NCI-H526 treated with DMSO at 0.1 percent for 48 hours (cell line): ENCODE data around the gene ERLIN1.

Source experiments
- DNase-seq: peaks from one replicate; lab custom pipeline; 2025; lab: John Stamatoyannopoulos, UW

Gene ERLIN1

DNA sequence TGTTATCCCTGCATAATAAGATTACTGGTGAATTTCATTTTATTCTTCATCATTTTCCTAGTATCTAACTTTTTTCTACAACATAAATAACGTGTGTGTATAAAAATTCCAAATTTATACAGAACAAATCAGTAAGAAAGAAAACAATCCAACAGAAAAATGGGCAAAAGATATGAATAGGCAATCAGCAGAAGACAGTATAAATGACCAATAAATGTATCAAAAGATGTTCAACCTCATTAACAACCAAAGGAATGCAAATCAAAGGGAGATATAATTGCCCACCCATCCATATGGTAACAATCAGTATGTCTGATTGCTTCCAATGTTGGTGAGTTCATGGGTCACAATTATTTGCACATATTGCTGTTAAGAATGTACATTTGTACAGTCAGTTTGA is 13.5 kb downstream of the ERLIN1 start:
- DNase-seq, result no peak

GRCh38 chr10:100168313-100168643 is 17.6 kb downstream of the ERLIN1 start:
- no peak for DNase-seq

- no peak for DNase-seq
Measured at GRCh38 chr10:100167553-100168312, 18.1 kb downstream of the ERLIN1 start.

GRCh38 chr10:100163704-100164621 is 21.9 kb downstream of the ERLIN1 start:
- no peak for DNase-seq

DNA sequence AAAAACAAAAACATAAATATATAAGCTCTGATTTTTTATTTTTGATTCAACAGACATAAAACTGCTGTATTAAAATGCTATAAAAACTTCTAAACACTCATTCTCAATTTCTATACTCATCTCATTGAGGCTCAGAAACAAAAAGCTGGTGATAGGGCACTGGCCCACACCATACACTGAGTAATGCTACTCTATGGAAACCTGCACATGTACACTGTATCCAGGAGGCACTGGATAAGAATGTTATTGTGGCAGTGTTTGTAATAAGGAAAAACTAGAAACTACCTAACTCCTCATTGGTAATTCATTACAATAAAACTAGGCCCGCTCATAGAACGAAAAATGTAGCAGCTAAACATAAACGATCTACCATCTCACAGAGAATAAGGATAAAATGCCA is 23.1 kb downstream of the ERLIN1 start:
- DNase-seq, result no peak

GRCh38 chr10:100158044-100158805 is 27.6 kb downstream of the ERLIN1 start:
- DNase-seq, result no peak

DNA sequence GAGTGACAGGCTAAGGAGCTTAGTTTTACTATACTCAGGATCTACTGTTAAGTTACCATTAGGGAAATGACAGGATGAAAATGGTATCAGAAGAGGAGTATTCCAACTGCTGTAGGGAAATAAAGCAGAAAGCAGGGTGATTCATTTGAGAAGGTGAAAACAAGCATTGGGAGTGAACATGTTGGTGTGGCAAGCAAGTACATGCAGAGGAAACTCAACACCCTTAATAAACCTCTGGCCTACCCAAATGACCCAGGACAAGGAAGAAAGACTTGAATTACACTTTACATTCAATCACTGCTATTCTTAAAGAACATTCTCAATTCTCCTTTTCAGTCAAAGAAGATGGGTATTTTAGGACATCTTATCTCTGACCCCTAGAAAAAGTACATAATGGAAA is 28.7 kb downstream of the ERLIN1 start:
- no peak for DNase-seq

DNA sequence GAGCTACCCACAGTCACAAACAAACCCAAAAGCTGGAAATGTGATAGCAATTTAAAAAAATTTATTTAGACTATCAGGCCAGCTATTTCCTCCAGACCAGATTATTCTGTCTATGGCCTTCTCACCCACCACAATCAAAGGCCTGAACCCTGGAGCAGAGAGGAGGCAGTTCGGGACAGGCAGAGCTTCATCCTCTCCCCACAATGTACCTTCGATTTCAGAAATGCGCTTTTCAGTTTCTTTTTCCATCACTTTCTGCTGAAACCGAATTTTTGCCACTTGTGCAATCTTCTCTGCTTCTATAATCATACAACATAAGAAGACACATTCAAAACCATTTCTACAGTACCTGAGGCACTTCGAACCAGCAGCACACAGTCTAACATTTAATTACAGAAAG is 29.9 kb downstream of the ERLIN1 start:
- DNase-seq, result no peak

DNA sequence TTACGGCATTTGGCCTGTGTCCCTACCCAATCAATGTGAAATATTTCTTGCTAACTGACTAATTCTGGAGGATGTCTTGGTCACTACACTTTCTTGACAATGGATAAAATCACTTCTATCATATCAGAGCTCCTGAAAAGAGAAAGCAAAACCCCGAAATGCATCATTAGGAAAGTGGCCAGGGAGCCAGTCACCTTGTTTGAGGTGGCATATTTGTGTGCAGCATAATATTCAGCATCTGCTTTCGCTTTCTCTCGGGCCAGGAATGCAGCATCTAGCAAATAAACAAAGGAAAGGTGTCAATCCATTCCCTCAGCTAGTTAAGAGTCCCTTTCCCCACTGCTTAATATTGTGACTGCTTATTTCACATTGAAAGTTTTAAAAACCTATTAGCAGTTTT is 31.2 kb downstream of the ERLIN1 start:
- no peak for DNase-seq

DNA sequence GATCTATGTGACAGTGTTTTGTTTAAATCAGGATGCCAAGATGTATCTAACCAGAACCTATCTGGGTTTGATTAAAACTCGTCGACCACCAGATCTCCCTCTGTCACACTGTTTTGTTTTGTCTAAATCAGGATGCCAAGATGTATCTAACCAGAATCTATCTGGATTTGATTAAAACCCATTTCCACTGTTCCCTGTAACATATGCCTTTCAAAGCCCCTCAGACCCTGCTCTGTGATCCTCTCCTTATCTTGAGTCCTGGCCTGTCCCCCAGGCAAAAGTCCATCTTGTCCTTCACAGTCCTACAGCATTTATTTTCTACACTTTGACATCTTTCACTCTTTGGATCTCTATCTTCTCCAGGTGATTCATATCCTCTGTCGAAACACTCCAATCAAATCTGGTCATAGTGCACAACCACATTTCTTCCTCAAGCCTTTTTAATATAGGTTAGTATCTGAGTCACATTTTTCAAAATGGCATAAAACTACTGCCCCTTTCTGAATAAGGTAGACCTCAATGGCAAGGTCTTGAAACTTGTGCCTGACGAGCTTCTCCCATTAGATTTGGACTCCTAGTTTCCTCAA is 32.5 kb downstream of the ERLIN1 start:
- DNase-seq, result no peak

DNA sequence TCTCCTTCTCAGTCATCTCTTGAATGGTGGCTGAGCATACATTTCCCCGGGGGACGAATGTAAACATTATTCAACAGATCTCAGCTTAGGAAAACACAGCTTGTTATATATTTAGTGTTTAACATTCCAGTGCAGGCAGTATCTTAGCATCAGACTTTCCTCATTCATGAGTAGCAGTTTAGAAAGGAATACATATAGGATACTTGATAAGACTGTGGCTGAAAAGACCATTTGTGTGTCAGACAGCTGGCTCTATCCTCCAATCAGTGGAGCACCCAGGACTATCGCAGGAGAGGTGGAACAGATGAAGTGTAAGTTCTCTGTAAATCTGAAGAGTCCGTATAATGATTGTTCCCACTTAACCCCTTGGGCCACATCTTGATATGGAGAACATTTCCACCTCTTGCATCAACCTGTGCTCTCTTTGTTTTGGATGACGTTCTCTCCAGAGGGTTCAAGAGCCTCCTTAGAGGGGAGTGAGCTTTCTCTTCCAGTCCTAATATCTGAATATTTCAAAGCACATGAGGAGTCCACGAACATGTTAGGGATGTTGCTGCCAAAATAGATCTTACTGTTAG is 34.0 kb downstream of the ERLIN1 start:
- DNase-seq, result no peak

DNA sequence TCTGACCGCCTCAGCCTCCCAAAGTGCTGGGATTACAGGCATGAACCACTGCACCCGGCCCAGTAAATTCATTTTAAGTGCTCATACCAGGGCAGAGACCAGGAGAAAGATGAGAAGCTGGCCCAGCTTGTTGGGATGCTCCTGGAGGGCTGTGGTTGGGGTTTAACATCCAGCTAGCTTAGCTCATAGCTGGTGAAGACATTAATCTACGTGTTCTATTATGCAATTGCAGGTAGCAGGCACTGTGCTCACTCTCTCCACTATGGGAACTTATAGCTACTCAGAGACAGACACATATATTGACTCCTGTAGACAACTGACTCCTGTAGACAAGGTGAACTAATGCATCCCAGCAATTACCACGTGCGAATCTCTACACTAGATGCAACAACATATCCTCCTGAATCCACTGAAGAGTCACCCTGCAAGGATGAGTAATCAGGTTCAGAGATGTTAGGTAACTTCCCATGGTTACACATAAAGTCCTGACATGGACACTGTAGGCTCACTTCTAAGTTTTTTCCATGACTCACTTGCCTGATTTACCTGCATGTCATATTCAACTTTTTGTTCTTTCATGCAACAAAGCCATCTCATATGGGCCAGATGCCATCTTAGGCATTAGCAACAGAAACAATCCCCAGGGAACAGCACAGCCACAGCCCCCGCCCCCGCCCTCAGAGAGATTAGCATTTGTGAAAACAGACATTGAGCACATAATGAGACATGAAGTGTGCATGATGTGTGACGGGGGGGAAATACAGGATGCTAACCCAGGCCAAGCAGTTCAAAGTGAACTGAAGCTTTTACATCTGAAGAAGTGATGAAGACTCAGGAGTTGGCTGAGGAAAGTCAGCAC is 37.2 kb downstream of the ERLIN1 start:
- no peak for DNase-seq

GRCh38 chr10:100146875-100147650 is 38.8 kb downstream of the ERLIN1 start:
- DNase-seq, result no peak

- no peak for DNase-seq
Measured at GRCh38 chr10:100146398-100146797, 39.4 kb downstream of the ERLIN1 start.

- DNase-seq, result no peak
Measured at GRCh38 chr10:100143756-100144155, 42.1 kb downstream of the ERLIN1 start.

GRCh38 chr10:100141446-100142087 is 44.3 kb downstream of the ERLIN1 start:
- no peak for DNase-seq

DNA sequence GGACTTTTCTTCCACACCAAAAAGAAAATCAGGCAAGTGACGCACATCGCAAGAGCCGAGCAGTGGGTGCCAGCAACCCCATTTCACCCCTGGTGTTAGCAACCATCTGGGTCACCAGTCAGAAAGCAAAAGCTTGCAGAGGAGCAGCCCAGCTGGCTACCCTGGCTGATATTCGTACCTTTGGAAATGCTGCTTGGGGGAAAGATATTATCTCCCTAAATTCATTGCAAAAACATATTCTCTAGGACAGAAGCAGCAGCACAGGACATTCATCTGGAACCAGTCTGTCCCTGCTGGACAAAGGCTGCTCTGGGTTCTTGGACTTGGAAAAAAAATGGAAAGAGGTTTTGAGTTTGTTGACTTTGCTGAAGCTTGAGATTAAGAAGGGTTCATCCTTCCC is 45.8 kb downstream of the ERLIN1 start:
- DNase-seq, result no peak

DNA sequence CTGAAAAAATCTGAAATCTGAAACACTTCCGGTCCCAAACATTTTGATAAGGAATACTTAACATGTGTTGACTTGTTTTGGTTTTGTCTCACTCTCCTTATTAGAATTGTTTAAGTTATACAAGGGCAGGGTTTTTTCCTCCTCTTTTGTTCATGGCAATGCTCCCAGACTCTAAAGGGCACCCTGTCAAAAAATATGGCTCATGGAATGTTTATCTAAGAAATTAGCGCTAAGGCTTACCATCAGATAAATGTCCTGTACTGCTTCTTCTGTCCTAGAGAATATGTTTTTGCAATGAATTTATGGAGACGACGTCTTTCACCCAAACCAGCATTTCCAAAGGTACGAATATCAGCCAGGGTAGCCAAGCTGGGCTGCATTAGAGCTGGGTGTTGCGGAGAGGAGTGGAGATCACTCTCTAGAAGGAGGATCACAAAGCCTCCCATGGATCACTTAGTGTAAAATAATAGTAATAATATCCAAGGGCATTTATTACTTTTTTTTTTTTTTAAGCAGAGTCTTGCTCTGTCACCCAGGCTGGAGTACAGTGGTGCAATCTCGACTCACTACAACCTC is 46.8 kb downstream of the ERLIN1 start:
- no peak for DNase-seq

GRCh38 chr10:100135486-100135885 is 50.3 kb downstream of the ERLIN1 start:
- DNase-seq, result no peak
